ENCODE data around the gene CPEB3.

- TF ChIP-seq POLR2A (IDR thresholded peaks at IDR 0.05; ENCODE audit: low read length): no peak
- no peak for TF ChIP-seq GATA1 (IDR thresholded peaks at IDR 0.05; ENCODE audit: low read depth, low read length)
Measured at GRCh38 chr10:92150823-92151222, 140.1 kb downstream of the CPEB3 start.
